SK-N-MC (cell line): Measurements from ENCODE around the gene TMEM121.

ENCODE experiments used
- DNase-seq: peaks from one replicate; pipeline ENCODE4 v3.0.0-alpha.2; 2011; ENCODE audit warnings: low read depth, low spot score
- H3K27ac ChIP-seq: fragments of 200-600 bp; sonication (generic); 2 replicates; pipeline ENCODE4 v1.5.1; 2016; ENCODE audit warnings: mixed run types
- H3K36me3 ChIP-seq: fragments of 200-600 bp; sonication (generic); 2 replicates; pipeline ENCODE4 v1.6.1; 2017; ENCODE audit warnings: antibody characterized with exemption, low read length, mixed read lengths; ENCODE audit not compliant: insufficient read depth
- H3K4me3 ChIP-seq: fragments of 200-600 bp; sonication (generic); 2 replicates; pipeline ENCODE4 v1.5.1; 2016
- H3K9ac ChIP-seq: fragments of 200-600 bp; sonication (generic); 2 replicates; pipeline ENCODE4 v1.8.0; 2017; ENCODE audit warnings: mixed run types, mixed read lengths; ENCODE audit not compliant: insufficient read length
- H3K9me3 ChIP-seq: fragments of 200-600 bp; sonication (generic); 2 replicates; pipeline ENCODE4 v1.6.1; 2017; ENCODE audit warnings: low read depth, mild to moderate bottlenecking, antibody characterized with exemption, low read length, moderate library complexity, mixed read lengths
- EZH2 ChIP-seq: fragments of 200-600 bp; sonication (generic); IDR thresholded peaks from one replicate; pipeline ENCODE4 v1.6.1; 2017; ENCODE audit warnings: antibody characterized with exemption
- FOXP2 ChIP-seq: optimal IDR thresholded peaks from 2 replicates; pipeline ENCODE3; 2011; ENCODE audit warnings: mild to moderate bottlenecking, moderate library complexity; ENCODE audit not compliant: insufficient read depth; ENCODE audit errors: extremely low read length, control extremely low read depth
- POLR2AphosphoS5 ChIP-seq: IDR thresholded peaks from 2 replicates; pipeline ENCODE4 v1.6.1; 2012; ENCODE audit warnings: mild to moderate bottlenecking, low read depth, low read length, borderline replicate concordance

The TMEM121 gene

DNA sequence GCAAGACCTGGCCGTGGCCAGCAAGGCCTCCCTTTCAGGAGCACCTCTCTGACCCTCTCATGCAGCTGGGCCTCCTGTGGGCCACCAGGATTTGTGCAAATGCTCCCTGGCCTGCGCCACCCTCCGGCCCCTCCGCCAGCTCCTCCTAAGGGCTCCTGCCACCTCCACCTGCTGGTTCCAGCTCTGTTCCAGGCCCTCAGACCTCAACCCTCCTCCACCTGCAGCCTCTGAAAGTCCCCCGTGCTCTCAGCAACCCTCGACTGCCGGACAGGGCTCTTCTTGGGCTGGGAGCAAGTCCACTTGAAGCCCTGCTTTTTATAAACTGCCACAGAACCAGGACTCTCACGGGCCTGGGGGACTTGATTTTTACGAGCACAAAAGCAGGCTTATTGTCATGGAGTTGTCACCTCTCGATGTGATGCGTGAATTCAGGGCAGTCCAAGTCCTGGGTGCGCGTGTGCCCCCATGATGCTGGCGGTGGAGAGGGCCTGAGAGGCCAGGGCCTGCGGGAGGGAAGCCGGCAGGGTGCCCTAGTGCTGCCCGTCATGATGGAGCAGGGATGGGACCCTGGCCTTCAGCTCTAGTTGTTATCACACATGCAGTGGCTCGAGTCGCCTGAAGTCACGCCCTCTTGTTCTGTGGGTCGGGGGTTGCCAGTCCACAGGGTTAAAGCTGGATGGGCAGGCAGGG is 26.2 kb upstream of the TMEM121 start:
- H3K36me3 ChIP-seq: no peaks in the 10 kb centered on the region
- no peak overlapping the region for H3K9ac ChIP-seq
- H3K27ac ChIP-seq: no peak overlapping the region
- no peak for TF ChIP-seq EZH2
- TF ChIP-seq POLR2AphosphoS5: no peak
- TF ChIP-seq FOXP2: no peak
- no peak for DNase-seq
- no peaks in the 10 kb centered on the region for H3K9me3 ChIP-seq
- no peak overlapping the region for H3K4me3 ChIP-seq

DNA sequence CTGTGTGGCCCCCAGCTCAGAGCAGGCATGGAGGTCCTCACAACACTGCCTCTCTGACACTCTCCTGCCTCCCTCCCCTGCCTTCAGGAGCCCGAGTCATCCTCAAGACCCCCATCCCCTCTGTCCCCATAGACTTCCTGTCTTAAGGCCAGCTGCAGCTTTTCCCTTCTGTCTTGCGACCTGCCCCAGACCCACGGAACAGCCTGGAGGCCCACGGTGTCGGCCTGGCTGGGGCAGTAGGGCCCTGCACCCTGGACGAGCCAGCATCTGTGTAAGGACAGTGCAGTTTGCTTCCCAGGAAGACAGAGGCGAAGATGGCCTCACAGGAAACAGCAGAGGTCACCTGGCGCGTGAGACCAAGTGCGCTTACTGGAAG is 25.7 kb upstream of the TMEM121 start:
- no peak overlapping the region for H3K27ac ChIP-seq
- no peak for DNase-seq
- H3K9me3 ChIP-seq: no peaks in the 10 kb centered on the region
- no peak overlapping the region for H3K9ac ChIP-seq
- H3K4me3 ChIP-seq: no peak overlapping the region
- TF ChIP-seq POLR2AphosphoS5 (no peak), FOXP2 (no peak), EZH2 (no peak)
- no peaks in the 10 kb centered on the region for H3K36me3 ChIP-seq

DNA sequence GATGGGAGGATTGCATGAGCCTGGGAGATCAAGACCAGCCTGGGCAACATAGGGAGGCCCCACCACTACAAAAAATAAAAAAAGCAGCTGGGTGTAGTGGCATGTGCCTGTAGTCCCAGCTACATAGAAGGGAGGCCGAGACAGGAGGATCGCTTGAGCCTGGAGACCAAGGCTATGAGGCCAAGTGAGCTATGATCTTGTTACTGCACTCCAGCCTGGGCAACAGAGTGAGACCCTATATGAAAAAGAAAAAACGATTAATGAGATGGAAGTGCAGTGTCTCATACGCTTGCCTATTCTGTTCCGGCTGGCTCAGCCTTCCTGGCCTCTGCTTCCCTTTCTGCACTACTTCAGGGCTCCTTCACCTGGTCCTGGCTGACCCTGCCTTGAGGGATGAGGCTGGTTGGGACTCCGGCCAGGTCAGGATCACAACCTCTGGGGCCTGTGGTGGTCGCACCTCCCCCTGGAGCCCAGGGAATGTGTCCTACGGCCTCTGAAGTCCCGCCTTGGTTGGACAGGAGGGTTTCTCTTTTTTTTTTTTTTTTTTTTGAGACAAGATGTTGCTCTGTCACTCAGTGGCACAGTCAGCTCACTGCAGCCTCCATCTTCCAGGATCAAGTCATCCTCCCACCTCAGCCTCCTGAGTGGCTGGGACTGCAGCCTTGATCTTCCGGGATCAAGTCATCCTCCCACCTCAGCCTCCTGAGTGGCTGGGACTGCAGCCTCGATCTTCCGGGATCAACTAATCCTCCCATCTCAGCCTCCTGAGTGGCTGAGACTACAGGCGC is 24.7 kb upstream of the TMEM121 start:
- DNase-seq: no peak
- H3K4me3 ChIP-seq: no peak overlapping the region
- H3K36me3 ChIP-seq: no peaks in the 10 kb centered on the region
- H3K9me3 ChIP-seq: no peaks in the 10 kb centered on the region
- H3K9ac ChIP-seq: no peak overlapping the region
- TF ChIP-seq EZH2 (no peak), FOXP2 (no peak), POLR2AphosphoS5 (no peak)
- no peak overlapping the region for H3K27ac ChIP-seq

DNA sequence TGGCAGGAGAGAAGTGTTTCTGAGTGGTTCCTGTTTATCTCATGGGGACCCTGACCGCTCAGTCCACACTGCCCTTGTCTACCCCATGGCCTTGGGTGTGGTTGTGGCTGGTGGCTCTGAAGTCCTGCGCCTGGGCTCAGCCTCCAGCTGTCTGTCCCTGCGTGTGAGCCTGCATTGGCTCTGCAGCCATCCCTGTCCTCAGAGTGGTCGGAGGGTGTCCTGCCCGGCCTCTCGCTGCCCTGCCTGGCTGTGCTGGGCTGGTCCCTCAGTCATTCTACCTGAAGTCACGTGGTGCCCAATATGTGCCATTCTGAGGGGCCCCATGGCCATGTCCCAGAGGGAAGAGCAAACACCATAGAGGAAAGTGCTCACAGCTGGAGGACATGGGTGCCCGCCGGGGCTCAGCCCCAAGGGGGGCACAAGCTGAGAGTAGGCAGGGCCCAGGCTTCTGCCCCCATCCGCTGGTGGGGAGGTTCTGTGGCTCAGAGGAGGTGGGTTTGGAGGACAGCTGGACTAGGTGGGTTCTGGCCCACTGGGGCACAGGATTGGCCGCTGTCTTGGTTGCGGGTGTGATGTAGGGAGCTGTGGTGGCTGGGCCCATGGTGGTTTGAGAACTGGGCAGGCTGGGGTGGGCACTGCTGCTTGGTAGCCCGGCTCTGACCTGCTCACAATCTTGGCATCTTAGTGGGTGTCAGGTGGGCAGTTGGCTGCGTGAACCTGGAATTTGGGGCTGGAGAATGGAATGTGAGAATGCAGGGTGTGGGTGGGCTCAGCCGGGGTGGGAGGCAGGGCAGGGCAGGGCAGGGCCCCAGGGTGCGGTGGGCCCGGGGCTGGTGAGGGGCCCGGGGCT is 23.7 kb upstream of the TMEM121 start:
- Histone ChIP-seq H3K9ac (no peak overlapping the region), H3K9me3 (no peaks in the 10 kb centered on the region), H3K4me3 (no peak overlapping the region), H3K36me3 (no peaks in the 10 kb centered on the region), H3K27ac (no peak overlapping the region)
- DNase-seq: no peak
- TF ChIP-seq POLR2AphosphoS5 (no peak), FOXP2 (no peak)

DNA sequence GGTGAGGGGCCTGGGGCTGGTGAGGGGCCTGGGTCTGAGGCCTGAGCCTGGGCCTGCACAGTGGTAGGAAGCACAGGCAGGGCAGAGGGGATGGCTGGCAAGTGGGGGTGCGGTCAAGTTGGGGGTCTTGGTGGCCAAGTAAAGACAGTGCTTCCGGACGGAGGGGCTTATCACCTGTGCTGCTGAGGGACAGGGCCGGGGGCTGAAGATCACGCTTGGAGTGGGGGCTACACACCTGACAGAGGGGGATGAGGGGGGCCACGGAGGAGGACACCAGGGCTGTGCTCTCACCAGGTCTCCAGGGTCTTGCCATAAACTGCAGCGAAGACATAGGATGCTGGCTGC is 23.1 kb upstream of the TMEM121 start:
- TF ChIP-seq EZH2 (no peak), FOXP2 (no peak), POLR2AphosphoS5 (no peak)
- H3K9me3 ChIP-seq: no peaks in the 10 kb centered on the region
- DNase-seq: no peak
- no peak overlapping the region for H3K27ac ChIP-seq
- no peak overlapping the region for H3K4me3 ChIP-seq
- H3K9ac ChIP-seq: no peak overlapping the region
- H3K36me3 ChIP-seq: no peaks in the 10 kb centered on the region

DNA sequence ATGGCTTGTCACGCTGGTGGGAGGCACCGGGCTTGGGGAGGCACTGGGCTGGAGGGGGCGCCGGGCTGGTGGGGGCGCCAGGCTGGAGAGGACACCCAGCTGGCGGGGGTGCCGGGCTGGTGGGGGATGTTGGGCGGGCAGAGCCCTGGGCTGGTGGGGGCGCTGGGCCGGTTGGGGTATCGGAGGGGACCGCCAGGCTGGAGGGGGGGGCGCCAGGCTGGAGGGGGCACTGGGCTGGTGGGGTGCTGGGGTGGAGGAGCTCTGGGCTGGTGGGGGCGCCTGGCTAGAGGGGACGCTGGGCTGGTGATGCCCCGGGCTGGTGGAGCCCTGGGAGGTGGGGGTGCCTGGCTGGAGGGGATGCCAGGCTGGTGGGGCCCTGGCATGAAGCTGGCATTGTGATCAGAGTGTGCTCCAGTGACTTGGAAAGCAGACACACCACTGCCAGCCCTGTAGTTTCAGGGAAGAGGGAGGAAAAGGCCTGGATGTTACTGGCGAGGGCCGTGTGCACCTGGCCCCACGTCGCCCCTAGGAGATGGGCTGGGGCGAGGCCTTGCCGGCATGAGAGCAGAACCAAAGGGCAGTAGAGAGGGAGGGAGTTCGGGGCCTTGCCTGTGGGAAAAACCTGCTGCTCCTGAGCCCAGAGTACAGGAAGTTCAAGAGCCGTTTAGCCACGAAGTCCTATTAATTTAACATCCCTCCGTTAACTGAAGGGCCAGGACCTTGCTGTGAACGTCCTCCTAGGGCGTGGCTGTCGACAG is 22.3 kb upstream of the TMEM121 start:
- Histone ChIP-seq H3K9ac (no peak overlapping the region), H3K9me3 (no peaks in the 10 kb centered on the region), H3K36me3 (no peaks in the 10 kb centered on the region), H3K27ac (no peak overlapping the region), H3K4me3 (no peak overlapping the region)
- no peak for TF ChIP-seq POLR2AphosphoS5
- no peak for TF ChIP-seq EZH2
- no peak for TF ChIP-seq FOXP2
- no peak for DNase-seq

DNA sequence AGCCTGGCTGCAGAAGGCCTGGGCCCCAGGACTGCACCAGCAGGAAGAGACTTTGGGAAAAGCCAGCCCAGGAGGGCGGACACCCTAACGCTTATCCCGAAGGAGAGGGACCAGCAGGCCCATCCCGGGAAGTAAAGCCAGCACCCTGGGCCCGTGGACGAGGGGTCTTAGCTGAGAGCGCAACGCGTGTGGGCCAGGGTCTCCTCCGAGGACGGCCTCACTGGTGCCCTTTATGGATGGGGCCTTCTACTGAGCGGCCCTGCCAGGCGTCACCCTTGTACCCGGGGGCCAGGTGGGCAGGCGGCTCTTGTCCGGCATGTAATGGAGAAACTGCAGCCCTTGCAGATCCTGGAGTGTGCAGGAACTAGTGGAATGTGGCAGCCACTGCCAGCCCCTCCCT is 21.3 kb upstream of the TMEM121 start:
- Histone ChIP-seq H3K4me3 (no peak overlapping the region), H3K9ac (no peak overlapping the region), H3K27ac (no peak overlapping the region), H3K9me3 (no peaks in the 10 kb centered on the region), H3K36me3 (no peaks in the 10 kb centered on the region)
- TF ChIP-seq EZH2 (no peak), FOXP2 (no peak), POLR2AphosphoS5 (no peak)
- no peak for DNase-seq
